SU-DHL-6 (cell line): Measurements from ENCODE around the gene DIAPH2.

ENCODE experiments used
- H2AFZ ChIP-seq: fragments of 200-600 bp; sonication (generic); 2 replicates; pipeline ENCODE4 v1.6.1; 2014; ENCODE audit warnings: low read depth, mild to moderate bottlenecking, moderate library complexity, mixed read lengths, antibody characterized with exemption, low read length; ENCODE audit not compliant: severe bottlenecking
- H3F3A ChIP-seq: fragments of 200-600 bp; shearing (Covaris generic); 2 replicates; pipeline ENCODE4 v1.6.0; 2016; ENCODE audit warnings: antibody characterized with exemption, mild to moderate bottlenecking; ENCODE audit not compliant: insufficient read depth
- H3K27ac ChIP-seq: fragments of 200-600 bp; sonication (generic); 2 replicates; pipeline ENCODE4 v1.5.1; 2016; ENCODE audit warnings: low read depth, mild to moderate bottlenecking, low read length, moderate library complexity, mixed read lengths
- H3K27me3 ChIP-seq: fragments of 200-600 bp; sonication (generic), shearing (Covaris generic); 2 replicates; pipeline ENCODE4 v1.6.0; 2014; ENCODE audit warnings: mild to moderate bottlenecking, low read length
- H3K36me3 ChIP-seq: fragments of 200-600 bp; sonication (generic); 2 replicates; pipeline ENCODE4 v1.6.1; 2014; ENCODE audit warnings: mild to moderate bottlenecking, low read length, mixed read lengths
- H3K4me2 ChIP-seq: fragments of 300-600, 200-600 bp; shearing (Covaris generic), sonication (generic); 2 replicates; pipeline ENCODE4 v1.6.0; 2014; ENCODE audit warnings: low read length, low read depth, mild to moderate bottlenecking; ENCODE audit not compliant: poor library complexity, severe bottlenecking
- H3K4me3 ChIP-seq: fragments of 200-600 bp; sonication (generic); 2 replicates; pipeline ENCODE4 v1.5.1; 2014; ENCODE audit warnings: antibody characterized with exemption, low read length, mild to moderate bottlenecking, mixed read lengths; ENCODE audit not compliant: insufficient read depth, poor library complexity, severe bottlenecking
- H3K79me2 ChIP-seq: fragments of 200-600 bp; sonication (generic); 2 replicates; pipeline ENCODE4 v1.6.1; 2014; ENCODE audit warnings: mild to moderate bottlenecking, low read length, moderate library complexity; ENCODE audit not compliant: insufficient read depth
- H3K9ac ChIP-seq: fragments of 200-600 bp; sonication (generic); 2 replicates; pipeline ENCODE4 v1.7.0; 2014; ENCODE audit warnings: mild to moderate bottlenecking, low read length
- H3K9me2 ChIP-seq: fragments of 200-600 bp; sonication (generic); replicated peaks from 2 replicates; pipeline ENCODE4 v1.6.1; 2014; ENCODE audit warnings: low read length; ENCODE audit not compliant: insufficient read depth
- H3K9me3 ChIP-seq: fragments of 200-600 bp; sonication (generic); 2 replicates; pipeline ENCODE4 v1.6.1; 2014; ENCODE audit warnings: low read length, mixed read lengths; ENCODE audit not compliant: insufficient read depth
- H4K20me1 ChIP-seq: fragments of 200-600 bp; sonication (generic); 2 replicates; pipeline ENCODE4 v1.6.1; 2014; ENCODE audit warnings: low read depth, mild to moderate bottlenecking, antibody characterized with exemption, low read length, moderate library complexity, mixed read lengths
- EZH2phosphoT487 ChIP-seq: fragments of 200-600 bp; sonication (generic), shearing (Covaris generic); conservative IDR thresholded peaks from 2 replicates; pipeline ENCODE4 v1.6.1; 2018; ENCODE audit warnings: mild to moderate bottlenecking, antibody characterized with exemption, low read length, moderate library complexity, mixed read lengths
- TF ChIP-seq, protein P1 (sequence below): fragments of 200-600 bp; sonication (generic); IDR thresholded peaks from one replicate; pipeline ENCODE4 v1.5.1; 2017; ENCODE audit warnings: antibody characterized with exemption, mild to moderate bottlenecking, low read length, moderate library complexity; ENCODE audit not compliant: insufficient read depth, poor library complexity, severe bottlenecking

The DIAPH2 gene

DNA sequence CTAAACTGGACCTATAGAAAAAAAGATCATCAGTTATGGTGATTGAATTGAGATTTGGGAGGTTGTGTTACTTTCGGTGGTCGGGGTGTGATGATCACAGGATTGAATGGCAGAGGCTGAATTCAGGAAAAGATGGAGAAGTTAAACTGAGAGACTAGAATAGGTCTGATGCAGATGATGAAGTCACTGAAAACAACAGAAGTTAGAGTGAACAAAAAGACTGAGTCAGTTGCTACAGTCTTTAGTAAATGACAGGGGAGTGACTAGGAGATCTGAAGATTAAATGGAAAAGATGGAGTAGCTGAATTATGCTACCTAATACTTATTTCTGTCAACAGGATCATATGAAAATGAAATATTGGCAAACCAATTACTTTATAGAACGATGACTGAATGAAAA lies 362.2 kb downstream of the DIAPH2 start:
- H3K79me2 ChIP-seq = no peaks in the 10 kb centered on the region
- no peak overlapping the region for H3K9ac ChIP-seq
- H3K4me3 ChIP-seq = no peak overlapping the region
- H3K4me2 ChIP-seq = no peak overlapping the region
- H4K20me1 ChIP-seq = no peaks in the 10 kb centered on the region
- no peaks in the 10 kb centered on the region for H3K27me3 ChIP-seq
- H3K9me2 ChIP-seq = no peaks in the 10 kb centered on the region
- TF ChIP-seq, protein P1, sequence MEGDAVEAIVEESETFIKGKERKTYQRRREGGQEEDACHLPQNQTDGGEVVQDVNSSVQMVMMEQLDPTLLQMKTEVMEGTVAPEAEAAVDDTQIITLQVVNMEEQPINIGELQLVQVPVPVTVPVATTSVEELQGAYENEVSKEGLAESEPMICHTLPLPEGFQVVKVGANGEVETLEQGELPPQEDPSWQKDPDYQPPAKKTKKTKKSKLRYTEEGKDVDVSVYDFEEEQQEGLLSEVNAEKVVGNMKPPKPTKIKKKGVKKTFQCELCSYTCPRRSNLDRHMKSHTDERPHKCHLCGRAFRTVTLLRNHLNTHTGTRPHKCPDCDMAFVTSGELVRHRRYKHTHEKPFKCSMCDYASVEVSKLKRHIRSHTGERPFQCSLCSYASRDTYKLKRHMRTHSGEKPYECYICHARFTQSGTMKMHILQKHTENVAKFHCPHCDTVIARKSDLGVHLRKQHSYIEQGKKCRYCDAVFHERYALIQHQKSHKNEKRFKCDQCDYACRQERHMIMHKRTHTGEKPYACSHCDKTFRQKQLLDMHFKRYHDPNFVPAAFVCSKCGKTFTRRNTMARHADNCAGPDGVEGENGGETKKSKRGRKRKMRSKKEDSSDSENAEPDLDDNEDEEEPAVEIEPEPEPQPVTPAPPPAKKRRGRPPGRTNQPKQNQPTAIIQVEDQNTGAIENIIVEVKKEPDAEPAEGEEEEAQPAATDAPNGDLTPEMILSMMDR = no peak
- no peak for TF ChIP-seq EZH2phosphoT487
- no peaks in the 10 kb centered on the region for H3K9me3 ChIP-seq
- no peaks in the 10 kb centered on the region for H3F3A ChIP-seq
- no peak overlapping the region for H3K27ac ChIP-seq
- no peak overlapping the region for H2AFZ ChIP-seq
- H3K36me3 ChIP-seq = no peaks in the 10 kb centered on the region

DNA sequence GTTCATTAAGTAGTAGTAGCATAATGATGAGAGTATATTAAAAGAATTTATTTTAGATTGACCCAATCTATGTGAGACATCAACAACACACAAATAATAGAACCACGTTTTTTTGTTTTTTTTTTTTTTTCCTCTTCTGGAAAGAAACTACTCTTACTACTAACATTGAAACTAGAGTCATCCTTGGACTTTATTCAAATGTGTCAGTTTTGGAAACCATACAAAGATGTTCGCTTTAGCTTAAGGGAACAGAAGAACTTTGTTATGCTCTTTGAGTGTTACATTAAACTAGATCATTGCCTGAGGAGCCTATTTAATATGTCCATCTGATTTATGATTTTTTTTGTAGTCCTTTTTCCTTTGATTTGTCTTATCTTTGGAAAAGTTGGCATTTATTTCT lies 365.8 kb downstream of the DIAPH2 start:
- no peaks in the 10 kb centered on the region for H3K9me3 ChIP-seq
- no peak overlapping the region for H3K4me3 ChIP-seq
- H2AFZ ChIP-seq = no peak overlapping the region
- no peaks in the 10 kb centered on the region for H3K9me2 ChIP-seq
- H3K79me2 ChIP-seq = no peaks in the 10 kb centered on the region
- H3K4me2 ChIP-seq = no peak overlapping the region
- H3K27me3 ChIP-seq = no peaks in the 10 kb centered on the region
- no peaks in the 10 kb centered on the region for H4K20me1 ChIP-seq
- TF ChIP-seq, protein P1 = no peak
- no peak for TF ChIP-seq EZH2phosphoT487
- H3K27ac ChIP-seq = no peak overlapping the region
- H3K36me3 ChIP-seq = no peaks in the 10 kb centered on the region
- no peak overlapping the region for H3K9ac ChIP-seq
- no peaks in the 10 kb centered on the region for H3F3A ChIP-seq

DNA sequence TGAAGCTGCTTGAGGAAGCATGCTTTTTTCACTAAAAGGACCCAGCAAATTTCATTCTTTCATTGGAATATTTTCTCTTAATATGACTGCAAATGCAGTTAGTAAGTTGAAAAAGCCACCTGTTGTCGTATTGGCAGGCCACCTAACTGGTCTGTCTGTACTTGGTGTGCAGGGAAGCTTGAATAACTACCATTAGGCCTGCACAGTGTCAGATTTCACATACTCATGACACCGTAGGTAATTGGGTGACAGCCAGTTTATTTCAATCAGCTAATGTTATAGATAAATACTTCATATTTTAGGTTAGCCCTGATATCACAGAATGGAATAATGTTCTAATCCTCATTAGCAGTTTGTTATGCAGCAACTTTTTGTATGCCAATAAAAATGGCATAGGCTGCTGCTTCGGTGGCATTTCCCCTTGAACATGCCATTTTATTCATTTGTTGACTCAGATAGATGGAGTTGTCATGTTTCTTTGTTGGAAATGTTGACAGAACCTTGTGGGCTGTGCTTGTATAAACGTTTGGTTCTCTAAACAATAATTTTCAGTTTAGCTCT lies 372.8 kb downstream of the DIAPH2 start:
- Histone ChIP-seq H3K27ac (no peak overlapping the region), H3K4me2 (no peak overlapping the region), H3K4me3 (no peak overlapping the region), H2AFZ (no peak overlapping the region), H3K9ac (no peak overlapping the region), H3K27me3 (no peaks in the 10 kb centered on the region), H3K36me3 (no peaks in the 10 kb centered on the region), H4K20me1 (no peaks in the 10 kb centered on the region), H3F3A (no peaks in the 10 kb centered on the region), H3K9me2 (no peaks in the 10 kb centered on the region), H3K9me3 (no peaks in the 10 kb centered on the region), H3K79me2 (no peaks in the 10 kb centered on the region)
- TF ChIP-seq, protein P1 = no peak
- TF ChIP-seq EZH2phosphoT487 = no peak
